NCI-H2196 (cell line): ENCODE measurements around the gene TMEM38B.
"Not testable (repeated sequence)": the region's sequence is repeated elsewhere in the genome, so short reads cannot be mapped to it uniquely, and the experiment has no call there.

Experiments
- DNase-seq: peaks from one replicate; lab custom pipeline; 2025; ENCODE audit not compliant: unreplicated experiment; lab: John Stamatoyannopoulos, UW

The TMEM38B gene

GRCh38 chr9:105714020-105714331, 19.6 kb downstream of the TMEM38B start:
- DNase-seq, result no peak

DNA sequence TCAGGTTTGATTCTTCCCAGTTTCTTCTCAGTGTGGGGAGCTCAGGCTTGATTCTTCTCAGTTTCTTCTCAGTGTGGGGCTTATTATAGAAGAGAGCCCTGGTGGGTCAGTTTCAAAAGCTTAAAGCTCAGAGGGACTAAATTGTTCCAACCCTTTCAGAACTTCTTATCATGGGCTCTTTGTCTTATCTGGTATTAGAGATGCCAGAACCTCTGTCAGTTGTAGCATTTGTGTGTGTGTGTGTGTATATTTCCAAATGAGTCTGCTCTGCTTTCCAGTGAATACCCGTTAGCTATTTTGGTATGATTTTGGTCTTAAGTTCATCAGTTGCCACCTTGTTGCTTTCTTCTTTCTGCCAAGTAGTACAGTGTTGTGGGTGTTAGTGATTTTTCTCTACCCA, 21.8 kb downstream of the TMEM38B start:
- DNase-seq, result no peak

GRCh38 chr9:105722099-105722498, 27.8 kb downstream of the TMEM38B start:
- no peak for DNase-seq

DNA sequence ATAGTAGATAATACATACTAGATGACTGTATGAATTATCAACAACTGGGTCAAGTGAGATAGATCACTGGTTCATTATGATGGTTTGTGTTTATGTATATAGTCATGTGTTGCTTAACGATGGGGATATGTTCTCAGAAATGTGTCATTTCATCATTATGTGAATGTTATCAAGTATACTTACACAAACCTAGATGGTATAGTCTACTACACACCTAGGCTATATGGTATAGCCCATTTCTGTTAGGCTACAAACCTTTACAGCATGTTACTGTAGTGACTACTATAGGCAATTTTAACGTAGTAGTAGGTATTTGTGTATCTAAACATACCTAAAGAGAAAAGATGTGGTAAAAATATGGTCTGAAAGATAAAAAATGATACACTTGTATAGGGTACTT, 31.0 kb downstream of the TMEM38B start:
- DNase-seq, result no peak

GRCh38 chr9:105728230-105728629, 33.9 kb downstream of the TMEM38B start:
- DNase-seq, result not testable (repeated sequence)

GRCh38 chr9:105731420-105731819, 37.1 kb downstream of the TMEM38B start:
- not testable (repeated sequence) for DNase-seq

- no peak for DNase-seq
Observed at GRCh38 chr9:105735366-105735765, 41.0 kb downstream of the TMEM38B start.

DNA sequence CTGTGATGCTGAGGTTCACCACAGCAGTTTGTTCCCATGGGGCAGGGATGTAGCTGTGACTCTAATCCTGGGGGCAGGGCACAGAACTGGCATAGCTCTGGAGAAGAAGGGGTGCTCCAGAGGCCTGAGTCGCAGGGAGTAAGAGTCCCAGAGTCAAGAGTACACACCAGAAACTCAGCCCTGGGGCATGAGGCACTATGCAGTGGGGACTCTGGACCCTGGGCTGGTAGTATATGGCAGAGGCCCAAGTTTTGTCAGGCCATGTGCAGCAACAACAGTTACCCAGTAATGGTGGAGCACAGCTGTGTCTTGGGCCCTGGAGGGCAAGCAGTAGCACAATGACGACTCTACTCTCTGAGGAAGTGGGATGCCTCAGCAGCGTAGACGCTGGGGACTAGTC, 42.9 kb downstream of the TMEM38B start:
- DNase-seq, result no peak

GRCh38 chr9:105742088-105742487, 47.7 kb downstream of the TMEM38B start:
- DNase-seq, result no peak

GRCh38 chr9:105747325-105747724, 53.0 kb downstream of the TMEM38B start:
- DNase-seq, result not testable (repeated sequence)

DNA sequence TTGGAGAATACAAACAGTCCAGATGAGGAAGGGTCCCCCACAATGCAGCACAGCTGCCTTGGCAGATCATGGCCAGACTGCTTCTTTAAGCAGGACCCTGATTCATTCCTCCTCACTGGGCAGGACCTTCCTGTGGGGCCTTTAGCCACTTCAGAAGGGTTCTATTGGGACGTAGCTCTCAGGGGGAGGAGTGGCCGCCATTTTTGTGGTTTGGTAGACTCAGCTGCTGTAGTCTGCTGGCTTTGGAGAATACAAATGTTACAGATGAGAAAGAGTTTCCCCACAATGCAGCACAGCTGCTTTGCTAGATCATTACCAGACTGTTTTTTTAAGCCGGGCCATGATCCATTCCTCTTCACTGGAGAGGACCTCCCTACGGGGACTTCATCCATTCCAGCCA, 57.4 kb downstream of the TMEM38B start:
- DNase-seq, result no peak

DNA sequence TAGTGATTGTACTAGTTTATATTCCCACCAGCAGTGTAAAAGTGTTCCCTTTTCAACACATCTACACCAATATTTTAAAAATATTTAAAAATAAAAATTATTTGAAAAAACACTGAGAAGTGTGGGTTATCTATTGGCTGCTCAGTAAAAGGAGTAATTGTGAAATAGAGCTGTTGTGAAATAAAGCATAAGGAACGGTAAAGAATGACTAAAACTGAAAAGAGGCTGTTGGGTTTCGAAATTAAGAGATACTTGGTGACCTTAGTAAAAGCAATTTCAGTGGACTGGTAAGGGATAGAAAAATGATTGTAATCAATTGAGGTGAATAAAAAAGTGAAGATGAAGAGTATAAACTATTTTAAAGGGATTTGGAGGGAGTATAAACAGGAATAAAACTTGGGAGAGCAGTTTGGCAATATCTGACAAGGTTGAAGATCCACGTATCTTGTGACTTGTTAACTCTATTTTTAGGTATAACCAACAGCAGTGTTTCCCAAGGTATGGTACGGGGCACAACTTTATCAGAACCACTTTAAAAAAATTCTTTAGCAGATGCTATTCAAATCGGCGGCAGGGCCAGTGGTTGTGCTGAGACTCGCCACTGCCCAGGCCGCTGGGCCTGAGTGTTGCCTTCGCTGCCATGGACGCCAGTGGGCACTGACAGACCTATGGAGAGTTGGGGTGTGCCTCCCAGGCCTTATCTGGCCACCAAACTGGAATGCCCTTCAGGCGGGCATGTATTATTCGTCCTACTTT, 63.3 kb downstream of the TMEM38B start:
- DNase-seq, result no peak

- DNase-seq, result no peak
Observed at GRCh38 chr9:105760053-105760452, 65.7 kb downstream of the TMEM38B start.

DNA sequence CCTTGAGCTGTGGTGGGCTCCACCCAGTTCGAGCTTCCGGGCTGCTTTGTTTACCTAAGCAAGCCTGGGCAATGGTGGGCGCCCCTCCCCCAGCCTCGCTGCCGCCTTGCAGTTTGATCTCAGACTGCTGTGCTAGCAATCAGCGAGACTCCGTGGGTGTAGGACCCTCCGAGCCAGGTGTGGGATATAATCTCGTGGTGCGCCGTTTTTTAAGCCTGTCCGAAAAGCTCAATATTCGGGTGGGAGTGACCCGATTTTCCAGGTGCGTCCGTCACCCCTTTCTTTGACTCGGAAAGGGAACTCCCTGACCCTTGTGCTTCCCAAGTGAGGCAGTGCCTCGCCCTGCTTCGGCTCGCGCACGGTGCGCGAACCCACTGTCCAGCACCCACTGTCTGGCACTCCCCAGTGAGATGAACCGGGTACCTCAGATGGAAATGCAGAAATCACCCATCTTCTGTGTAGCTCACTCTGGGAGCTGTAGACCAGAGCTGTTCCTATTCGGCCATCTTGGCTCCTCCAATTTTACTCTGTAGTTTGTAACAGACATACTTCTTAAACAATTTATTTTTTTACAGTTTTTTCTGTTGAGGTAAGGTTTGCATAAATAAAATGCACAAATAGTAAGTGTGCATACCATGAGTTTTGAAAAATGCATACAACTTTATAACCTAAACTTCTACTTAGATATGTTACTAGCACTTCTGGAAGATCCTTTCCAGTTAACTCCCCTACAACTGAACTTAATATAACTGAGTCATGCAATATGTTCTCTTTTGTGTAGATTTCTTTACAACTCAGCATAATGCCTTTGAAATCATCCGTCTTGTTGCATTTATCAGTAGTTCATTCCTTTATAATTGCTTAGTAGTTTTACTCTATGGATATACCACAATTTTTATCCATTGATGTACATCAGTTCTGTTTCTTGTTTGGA, 88.5 kb downstream of the TMEM38B start:
- not testable (repeated sequence) for DNase-seq

- DNase-seq, result not testable (repeated sequence)
Observed at GRCh38 chr9:105783495-105783872, 89.1 kb downstream of the TMEM38B start.

GRCh38 chr9:105786796-105787195, 92.5 kb downstream of the TMEM38B start:
- DNase-seq, result not testable (repeated sequence)

DNA sequence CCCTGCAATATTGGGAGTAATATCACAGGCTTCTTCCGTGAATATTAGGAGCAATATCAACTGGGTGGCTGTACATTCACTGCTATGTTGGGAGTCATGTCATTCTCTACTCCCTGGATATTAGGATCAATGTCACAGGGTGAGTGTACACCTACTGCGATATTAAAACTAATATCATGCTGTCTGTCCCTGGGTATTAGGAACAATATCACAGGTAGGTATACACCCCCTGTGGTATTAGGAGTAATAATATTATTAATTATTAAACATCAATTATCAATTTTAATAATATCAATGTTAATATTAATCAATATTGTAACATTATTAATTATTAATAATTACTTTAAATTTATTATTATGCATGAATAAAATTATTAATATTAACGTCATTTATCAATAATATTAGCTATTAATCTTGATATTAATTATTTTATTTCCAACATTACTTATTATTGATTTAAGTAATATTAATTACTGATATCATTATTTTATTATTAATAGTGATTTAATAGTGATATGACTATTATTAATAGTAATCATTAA, 121.9 kb downstream of the TMEM38B start:
- no peak for DNase-seq

GRCh38 chr9:105816981-105817380, 122.6 kb downstream of the TMEM38B start:
- DNase-seq, result no peak

GRCh38 chr9:105818903-105819302, 124.6 kb downstream of the TMEM38B start:
- no peak for DNase-seq

DNA sequence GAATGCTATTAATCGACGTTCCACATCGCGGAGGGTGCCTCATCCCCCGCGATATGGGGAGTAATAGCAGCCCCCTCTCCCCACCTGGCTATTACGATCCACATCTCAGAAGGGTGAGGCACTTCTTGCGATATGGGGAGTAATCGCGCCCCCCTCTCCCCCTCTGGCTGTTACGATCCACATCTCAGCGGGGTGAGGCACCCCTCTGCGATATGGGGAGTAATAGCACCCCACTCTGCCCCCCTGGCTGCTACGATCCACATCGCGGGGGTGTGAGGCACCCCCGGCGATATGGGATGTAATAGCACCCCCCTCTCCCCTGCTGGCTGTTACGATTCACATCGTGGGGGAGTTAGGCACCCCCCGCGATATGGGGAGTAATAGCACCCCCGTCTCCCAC, 128.5 kb downstream of the TMEM38B start:
- no peak for DNase-seq
